NCI-H510A treated with DMSO at 0.1 percent for 48 hours (cell line): ENCODE results near the gene CLIP2.
"Not testable (repeated sequence)": the region's sequence is repeated elsewhere in the genome, so short reads cannot be mapped to it uniquely, and the experiment has no call there.

Source experiments
- DNase-seq: peaks from one replicate; lab custom pipeline; 2025; lab: John Stamatoyannopoulos, UW

Gene CLIP2

GRCh38 chr7:74371381-74372341, 82.5 kb downstream of the CLIP2 start:
- peak; percentile 76 for DNase-seq

GRCh38 chr7:74372511-74373111, 83.4 kb downstream of the CLIP2 start:
- DNase-seq, result no peak

- DNase-seq, result no peak
These were observed 84.3 kb downstream of the CLIP2 start for GRCh38 chr7:74373536-74373935.

- no peak for DNase-seq
These were observed 86.6 kb downstream of the CLIP2 start for GRCh38 chr7:74375726-74376220.

GRCh38 chr7:74376256-74377036, 87.2 kb downstream of the CLIP2 start:
- no peak for DNase-seq

- DNase-seq, result no peak
These were observed 90.7 kb downstream of the CLIP2 start for GRCh38 chr7:74379938-74380337.

- no peak for DNase-seq
These were observed 91.5 kb downstream of the CLIP2 start for GRCh38 chr7:74380720-74381119.

GRCh38 chr7:74384086-74384485, 94.9 kb downstream of the CLIP2 start:
- not testable (repeated sequence) for DNase-seq

GRCh38 chr7:74384854-74385253, 95.6 kb downstream of the CLIP2 start:
- not testable (repeated sequence) for DNase-seq

- DNase-seq, result no peak
These were observed 98.4 kb downstream of the CLIP2 start for GRCh38 chr7:74387606-74388005.

- no peak for DNase-seq
These were observed 99.7 kb downstream of the CLIP2 start for GRCh38 chr7:74388880-74389415.

GRCh38 chr7:74393722-74394121, 104.5 kb downstream of the CLIP2 start:
- DNase-seq, result not testable (repeated sequence)

GRCh38 chr7:74394601-74395000, 105.4 kb downstream of the CLIP2 start:
- not testable (repeated sequence) for DNase-seq

- DNase-seq, result no peak
These were observed 106.6 kb downstream of the CLIP2 start for GRCh38 chr7:74395745-74396311.

GRCh38 chr7:74396993-74397392, 107.8 kb downstream of the CLIP2 start:
- no peak for DNase-seq

GRCh38 chr7:74398426-74398825, 109.2 kb downstream of the CLIP2 start:
- DNase-seq, result no peak

GRCh38 chr7:74399006-74399405, 109.8 kb downstream of the CLIP2 start:
- no peak for DNase-seq

GRCh38 chr7:74400420-74401136, 111.4 kb downstream of the CLIP2 start:
- no peak for DNase-seq

GRCh38 chr7:74401137-74401859, 112.1 kb downstream of the CLIP2 start:
- DNase-seq, result peak; percentile 50

- not testable (repeated sequence) for DNase-seq
These were observed 113.5 kb downstream of the CLIP2 start for GRCh38 chr7:74402668-74403067.
